ENCODE measurements around the gene SLX4.

SLX4 gene

DNA sequence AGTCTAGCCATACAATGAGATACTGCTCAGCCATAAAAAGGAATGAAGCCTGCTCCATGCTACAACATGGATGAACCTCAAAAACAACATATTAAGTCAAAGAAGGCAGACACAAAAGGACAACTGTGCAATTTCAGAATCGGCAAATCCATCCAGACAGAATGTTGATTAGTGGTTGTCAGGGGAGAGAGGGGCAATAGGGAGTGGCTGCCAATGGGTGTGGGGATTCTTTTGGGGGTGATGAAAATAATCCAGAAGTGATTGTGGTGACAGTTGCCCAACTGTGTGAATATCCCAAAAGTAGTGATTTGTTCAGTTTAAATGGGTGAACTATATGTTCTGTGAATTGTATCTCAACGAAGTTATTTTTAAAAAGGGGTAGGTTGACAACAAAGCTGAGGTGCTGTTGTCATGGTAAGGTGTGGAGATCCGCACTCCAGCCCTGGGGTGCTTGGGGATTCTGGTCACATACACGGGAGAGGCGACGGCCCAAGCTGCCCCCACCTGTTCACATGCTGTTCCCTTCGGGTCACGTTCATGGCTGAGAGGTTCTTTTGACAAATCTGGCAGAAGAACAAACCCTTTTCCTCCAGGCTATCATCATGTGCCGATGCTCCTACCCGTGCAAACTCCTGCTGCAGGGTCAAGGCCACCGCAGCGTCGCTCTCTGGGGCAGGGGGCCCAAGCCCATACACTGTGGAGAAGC is 9.6 kb downstream of the SLX4 start:
- DNase-seq (ENCODE audit: low spot score) = no peak

DNA sequence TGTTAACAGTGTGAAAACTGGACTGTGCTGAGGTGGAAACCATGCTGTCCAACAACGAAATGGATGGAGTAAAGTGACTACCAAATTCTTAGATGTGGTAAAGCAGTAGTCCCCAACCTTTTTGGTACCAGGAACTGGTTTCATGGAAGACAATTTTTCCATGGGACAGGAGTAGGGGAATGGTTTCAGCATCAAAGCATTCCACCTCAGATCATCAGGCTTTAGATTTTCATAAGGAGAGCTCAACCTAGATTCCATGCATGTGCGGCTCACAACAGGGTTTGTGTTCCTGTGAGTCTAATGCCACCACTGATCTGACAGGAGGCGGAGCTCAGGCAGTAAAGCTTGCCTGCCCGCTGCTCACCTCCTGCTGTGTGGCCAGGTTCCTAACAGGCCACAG is 11.5 kb downstream of the SLX4 start:
- no peak for DNase-seq (ENCODE audit: low spot score)

- no peak for DNase-seq (ENCODE audit: low spot score)
Observed at GRCh38 chr16:3599121-3599520, 12.3 kb downstream of the SLX4 start.

- no peak for DNase-seq (ENCODE audit: low spot score)
Observed at GRCh38 chr16:3598236-3598635, 13.2 kb downstream of the SLX4 start.

GRCh38 chr16:3597676-3598075 is 13.7 kb downstream of the SLX4 start:
- DNase-seq (ENCODE audit: low spot score) = no peak

GRCh38 chr16:3597226-3597625 is 14.2 kb downstream of the SLX4 start:
- no peak for DNase-seq (ENCODE audit: low spot score)

GRCh38 chr16:3596101-3596861 is 15.1 kb downstream of the SLX4 start:
- no peak for DNase-seq (ENCODE audit: low spot score)

DNA sequence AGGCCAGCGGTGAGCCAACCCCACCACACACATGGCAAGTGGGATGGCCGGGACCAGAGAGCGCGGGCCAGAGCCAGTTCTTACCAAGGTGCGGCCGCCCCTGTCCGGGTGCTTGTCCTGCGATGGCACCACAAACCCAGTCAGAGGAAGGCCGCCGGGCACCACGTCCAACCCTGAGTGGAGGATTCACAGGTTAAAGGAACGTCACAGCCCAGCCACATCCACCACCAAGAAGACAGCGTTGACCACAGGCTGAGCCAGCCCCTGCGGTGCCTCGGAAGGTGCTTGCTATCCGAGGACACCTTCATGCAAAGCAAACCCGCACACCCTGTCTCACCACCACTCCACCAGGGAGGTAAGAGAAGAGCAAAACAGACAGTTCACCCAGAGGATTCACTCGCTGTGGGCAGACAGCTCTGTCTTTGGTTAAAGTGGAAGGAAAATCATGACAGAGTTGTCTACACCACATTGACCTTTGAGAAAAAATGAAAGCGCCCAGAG is 15.8 kb downstream of the SLX4 start:
- DNase-seq (ENCODE audit: low spot score) = no peak

GRCh38 chr16:3595110-3595486 is 16.3 kb downstream of the SLX4 start:
- DNase-seq (ENCODE audit: low spot score) = no peak

DNA sequence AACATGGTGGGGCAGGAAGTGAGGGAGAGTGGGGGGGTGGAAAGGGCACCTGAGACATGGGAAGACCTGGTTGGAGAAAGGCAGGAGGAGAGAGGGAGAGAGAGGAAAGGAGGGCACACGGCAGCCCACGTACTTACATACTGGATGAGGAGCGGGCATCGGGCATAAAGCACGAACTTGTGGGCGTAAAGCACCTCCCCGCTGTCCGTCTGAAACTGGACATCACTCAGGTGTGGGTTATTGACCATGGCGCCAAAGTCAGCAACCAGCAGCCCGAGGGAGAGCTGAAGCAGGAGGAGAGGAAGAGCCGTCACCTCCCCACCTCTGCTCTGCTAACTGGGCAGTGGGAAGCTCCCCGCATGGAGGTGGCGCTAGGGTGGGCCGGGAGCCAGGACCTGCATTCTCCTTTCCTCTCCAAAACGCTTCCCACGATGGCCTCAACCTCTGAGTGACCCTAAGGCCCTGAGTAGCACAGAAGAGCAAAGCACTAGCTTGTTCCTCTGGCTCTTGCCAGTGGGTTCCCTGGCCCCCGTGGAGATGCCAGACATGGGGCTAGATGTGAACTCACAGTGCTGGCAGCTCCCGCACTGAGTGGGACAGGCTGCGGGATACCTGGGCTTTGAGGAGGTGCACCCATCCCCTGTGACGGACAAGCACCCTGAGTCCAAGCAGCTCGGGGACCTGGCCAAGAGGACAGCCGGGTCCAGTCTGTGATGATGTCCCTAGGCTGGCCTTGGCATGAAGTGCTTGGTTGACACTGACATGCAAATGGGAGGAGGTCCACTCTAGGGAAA is 16.9 kb downstream of the SLX4 start:
- DNase-seq (ENCODE audit: low spot score) = no peak

- DNase-seq (ENCODE audit: low spot score) = no peak
Observed at GRCh38 chr16:3592559-3592958, 18.8 kb downstream of the SLX4 start.

- no peak for DNase-seq (ENCODE audit: low spot score)
Observed at GRCh38 chr16:3591991-3592390, 19.4 kb downstream of the SLX4 start.

- no peak for DNase-seq (ENCODE audit: low spot score)
Observed at GRCh38 chr16:3591436-3591803, 20.0 kb downstream of the SLX4 start.

- DNase-seq (ENCODE audit: low spot score) = no peak
Observed at GRCh38 chr16:3590736-3591435, 20.5 kb downstream of the SLX4 start.

GRCh38 chr16:3589991-3590701 is 21.3 kb downstream of the SLX4 start:
- no peak for DNase-seq (ENCODE audit: low spot score)

DNA sequence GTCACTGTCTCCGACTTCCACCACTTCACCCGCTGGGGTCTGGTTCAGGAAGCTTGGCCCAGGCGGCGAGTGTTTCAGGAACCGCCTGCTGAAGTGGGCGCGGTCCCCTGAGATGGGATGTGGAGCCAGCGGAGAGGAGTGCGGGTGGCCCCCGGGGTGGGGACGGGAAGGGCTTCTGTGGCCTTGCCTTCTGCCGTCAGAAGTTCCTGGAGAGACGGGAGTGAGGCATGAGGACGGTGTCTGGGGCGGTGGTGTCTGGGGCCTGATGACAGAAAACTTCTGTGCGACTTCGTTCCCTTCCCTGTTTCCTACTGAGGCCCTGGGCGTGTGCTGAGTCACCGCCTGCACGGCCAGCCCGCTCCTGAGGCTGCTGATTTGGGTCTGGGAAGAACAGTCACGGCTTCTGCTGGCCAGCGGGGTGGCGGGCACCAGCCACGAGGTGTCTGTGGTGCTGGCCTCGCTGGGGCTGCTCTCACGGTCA is 21.9 kb downstream of the SLX4 start:
- DNase-seq (ENCODE audit: low spot score) = no peak

DNA sequence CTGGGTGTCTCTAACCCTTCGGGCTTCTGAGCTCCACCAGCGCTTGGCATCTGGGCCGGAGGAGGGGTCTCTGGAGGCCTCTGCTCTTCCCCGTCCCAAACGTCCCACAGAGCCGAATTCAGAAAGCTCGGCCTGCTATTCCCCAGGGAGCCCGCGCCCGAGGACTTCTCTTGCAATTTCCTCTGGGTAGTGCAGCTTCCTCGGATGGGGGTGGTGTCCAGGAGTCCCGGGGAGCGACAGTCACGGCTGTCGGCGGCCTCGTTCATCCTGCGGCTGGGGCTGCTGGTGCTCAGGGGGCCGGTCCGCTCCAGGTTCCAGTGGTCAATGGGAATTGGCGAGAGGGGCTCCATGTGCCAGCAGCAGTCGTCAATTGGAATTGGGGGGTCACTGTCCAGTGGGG is 22.4 kb downstream of the SLX4 start:
- DNase-seq (ENCODE audit: low spot score) = no peak

GRCh38 chr16:3587547-3588110 is 23.8 kb downstream of the SLX4 start:
- no peak for DNase-seq (ENCODE audit: low spot score)

DNA sequence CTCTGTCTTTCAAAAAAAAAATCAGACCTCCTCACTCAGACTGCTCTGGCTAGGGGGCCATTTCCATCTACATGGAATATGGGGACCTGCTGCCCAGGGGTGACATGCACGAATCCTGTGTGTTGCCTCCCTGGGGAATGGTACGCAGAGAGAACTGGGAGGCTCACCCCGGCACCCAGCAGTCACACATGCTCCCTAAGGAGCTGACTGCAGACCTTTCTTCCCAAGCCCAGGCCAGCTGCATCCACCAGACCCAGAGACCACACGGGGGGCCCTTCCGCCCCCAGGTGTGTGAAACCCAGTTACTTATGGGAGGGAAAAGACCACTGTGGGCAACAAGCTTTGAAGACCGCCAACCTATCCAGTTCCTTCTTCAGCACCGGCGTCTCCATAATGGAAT is 27.0 kb downstream of the SLX4 start:
- no peak for DNase-seq (ENCODE audit: low spot score)

DNA sequence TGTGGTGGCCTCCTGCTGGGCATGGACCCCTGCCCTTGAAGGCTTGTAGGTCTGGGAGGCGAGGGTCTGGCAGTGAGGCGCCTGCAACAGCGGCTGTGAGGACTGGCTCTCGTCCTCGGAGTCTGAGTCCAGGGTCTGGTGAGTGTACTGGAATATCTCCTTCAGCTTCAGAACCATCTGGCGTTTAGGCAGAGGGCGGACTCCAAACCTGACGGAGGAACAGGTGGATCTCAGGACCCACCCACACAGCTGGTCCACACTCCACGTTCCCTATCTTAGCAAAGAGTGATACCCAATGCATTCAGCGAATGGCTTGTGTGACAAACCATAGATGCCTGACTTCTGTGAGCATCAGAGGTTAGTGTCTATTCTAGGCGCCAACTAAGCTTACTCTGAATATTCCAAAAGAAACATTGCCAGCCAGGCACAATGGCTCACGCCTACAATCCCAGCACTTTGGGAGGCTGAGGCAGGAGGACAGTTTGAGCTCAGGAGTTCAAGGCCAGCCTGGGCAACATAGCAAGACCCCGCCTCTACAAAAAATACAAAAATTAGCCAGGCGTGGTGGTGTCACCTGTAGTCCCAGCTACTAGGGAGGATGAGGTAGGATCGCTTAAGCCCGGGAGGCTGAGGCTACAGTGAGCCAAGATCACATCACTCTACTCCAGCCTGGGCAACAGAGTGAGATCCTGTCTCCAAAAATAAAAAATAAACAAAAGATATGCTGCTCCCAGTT is 27.9 kb downstream of the SLX4 start:
- DNase-seq (ENCODE audit: low spot score) = no peak

Data from globus pallidus (tissue), 1 donor.